Measurements from ENCODE around the gene ABCG4. TPM values are rescaled to one million over a fixed set of nuclear protein-coding genes. Genes with fewer than 3 reads are reported as not detected.

Gene ABCG4
- total RNA-seq, result under 1 TPM in 2 of 6 donors, not detected in 4; 0.06 to 0.78 TPM

GRCh38 chr11:119149018-119149785, at the start of gene ABCG4:
Gene ABCG4, plus strand, starts transcription at chr11:119149052. Its CDS starts 914 bp downstream, at chr11:119149966.
- Histone ChIP-seq H3K4me3 (peak within 1 kb of the TSS; percentile 55 to 66 (median 62)), H3K27me3 (peaks cover 0 to 23% (median 13%) of the 10 kb centered on the region in 4 donors), H3K36me3 (no peaks in the 10 kb centered on the region), H3K27ac (peak within 1 kb of the TSS in 1 of 4 donors; percentile 14), H3K9me3 (no peaks in the 10 kb centered on the region), H3K4me1 (peaks cover 12 to 24% (median 16%) of the 10 kb centered on the region in 4 donors)
- no peak for TF ChIP-seq POLR2AphosphoS5 (IDR thresholded peaks at IDR 0.05)
- no peak for TF ChIP-seq CTCF (IDR thresholded peaks at IDR 0.05)
- no peak for TF ChIP-seq EP300 (IDR thresholded peaks at IDR 0.05)
- TF ChIP-seq POLR2A (IDR thresholded peaks at IDR 0.05), result no peak
- WGBS, 2 donors, result 0 to 7% methylated on average over 1 to 28 of the region's 73 CpGs
- ATAC-seq (ENCODE audit: low FRiP score in 2 of 2) (peak in 1 of 2 donors; percentile 56), DNase-seq (peak in 1 of 2 donors; percentile 88)

- DNase-seq (no peak), ATAC-seq (ENCODE audit: low FRiP score in 2 of 2) (no peak)
- no peak overlapping the region for H3K27ac ChIP-seq
- WGBS, 2 donors, result 70 to 71% methylated on average over 6 of the region's 6 CpGs
- H3K4me1 ChIP-seq, result peaks cover 25 to 30% (median 26%) of the 10 kb centered on the region in 4 donors
- peaks cover 3 to 24% (median 9%) of the 10 kb centered on the region in 4 donors for H3K36me3 ChIP-seq
- H3K9me3 ChIP-seq, result no peaks in the 10 kb centered on the region
- no peak overlapping the region for H3K4me3 ChIP-seq
- H3K27me3 ChIP-seq, result no peaks in the 10 kb centered on the region
- TF ChIP-seq POLR2AphosphoS5 (IDR thresholded peaks at IDR 0.05), result no peak
- TF ChIP-seq EP300 (IDR thresholded peaks at IDR 0.05), result no peak
- no peak for TF ChIP-seq CTCF (IDR thresholded peaks at IDR 0.05)
- no peak for TF ChIP-seq POLR2A (IDR thresholded peaks at IDR 0.05)
Observed at GRCh38 chr11:119099711-119100110, 49.1 kb upstream of the ABCG4 start.

GRCh38 chr11:119100246-119100970, 48.4 kb upstream of the ABCG4 start:
- ATAC-seq (ENCODE audit: low FRiP score in 2 of 2), result no peak
- peaks cover 3 to 24% (median 9%) of the 10 kb centered on the region in 4 donors for H3K36me3 ChIP-seq
- H3K9me3 ChIP-seq, result no peaks in the 10 kb centered on the region
- H3K27ac ChIP-seq, result no peak overlapping the region
- peak overlapping the region in 3 of 4 donors; percentile 66 to 80 (median 68) for H3K4me3 ChIP-seq
- WGBS, 2 donors, result 55 to 56% methylated on average over 11 of the region's 11 CpGs
- TF ChIP-seq EP300 (IDR thresholded peaks at IDR 0.05), result no peak
- no peak for TF ChIP-seq POLR2AphosphoS5 (IDR thresholded peaks at IDR 0.05)
- TF ChIP-seq POLR2A (IDR thresholded peaks at IDR 0.05), result no peak
- peak in 2 of 6 experiments; percentile 7 to 16 for TF ChIP-seq CTCF (IDR thresholded peaks at IDR 0.05)
- peaks cover 25 to 30% (median 26%) of the 10 kb centered on the region in 4 donors for H3K4me1 ChIP-seq
- H3K27me3 ChIP-seq, result no peaks in the 10 kb centered on the region
- no peak for DNase-seq

GRCh38 chr11:119100994-119101758, 47.7 kb upstream of the ABCG4 start:
- TF ChIP-seq POLR2AphosphoS5 (IDR thresholded peaks at IDR 0.05) (no peak), CTCF (IDR thresholded peaks at IDR 0.05) (peak in 1 of 6 experiments; percentile 50)
- peak; percentile 49 to 52 for ATAC-seq (ENCODE audit: low FRiP score in 2 of 2)
- no peaks in the 10 kb centered on the region for H3K27me3 ChIP-seq
- H3K36me3 ChIP-seq, result peaks cover 3 to 24% (median 9%) of the 10 kb centered on the region in 4 donors
- peak; percentile 41 to 88 for DNase-seq
- peaks cover 21 to 32% (median 23%) of the 10 kb centered on the region in 4 donors for H3K4me1 ChIP-seq
- H3K9me3 ChIP-seq, result no peaks in the 10 kb centered on the region
- 1 to 4% methylated on average over 15 to 24 of the region's 29 CpGs for WGBS, 2 donors
- H3K4me3 ChIP-seq, result peak overlapping the region; percentile 66 to 92 (median 74)
- peak overlapping the region; percentile 88 to 92 (median 89) for H3K27ac ChIP-seq
